ENCODE results near the gene SIX4. TPM values are rescaled to one million over a fixed set of nuclear protein-coding genes. Genes with fewer than 3 reads are reported as not detected.

Gene SIX4
- total RNA-seq, 1 donor from 2014 or later, result 0.57 TPM

GRCh38 chr14:60668431-60669112, 55.6 kb downstream of the SIX4 start:
- intact Hi-C loops (cut with micrococcal nuclease), result no loop called here

GRCh38 chr14:60665177-60665550, 59.0 kb downstream of the SIX4 start:
- peaks cover 40% of the 10 kb centered on the region for H3K27me3 Mint-ChIP-seq (ENCODE audit: insufficient read depth)
- intact Hi-C loops (cut with micrococcal nuclease), result no loop called here
- no peak overlapping the region for H3K27ac Mint-ChIP-seq
- no peaks in the 10 kb centered on the region for H3K9me3 Mint-ChIP-seq
- no peaks in the 10 kb centered on the region for H3K36me3 Mint-ChIP-seq (ENCODE audit: low read depth)
- no peak overlapping the region for H3K4me3 Mint-ChIP-seq
- H3K4me1 Mint-ChIP-seq (ENCODE audit: low read depth), result no peaks in the 10 kb centered on the region
- no peak for DNase-seq (ENCODE audit: low spot score)

More at GRCh38 chr14:60668431-60669112, 55.6 kb downstream of the SIX4 start:
- no peaks in the 10 kb centered on the region for H3K9me3 Mint-ChIP-seq
- no peaks in the 10 kb centered on the region for H3K36me3 Mint-ChIP-seq (ENCODE audit: low read depth)
- no peak overlapping the region for H3K27ac Mint-ChIP-seq
- H3K4me1 Mint-ChIP-seq (ENCODE audit: low read depth), result no peaks in the 10 kb centered on the region
- H3K4me3 Mint-ChIP-seq, result no peak overlapping the region
- no peak for DNase-seq (ENCODE audit: low spot score)
- peaks cover 26% of the 10 kb centered on the region for H3K27me3 Mint-ChIP-seq (ENCODE audit: insufficient read depth)

GRCh38 chr14:60662982-60663381, 61.2 kb downstream of the SIX4 start:
- H3K4me1 Mint-ChIP-seq (ENCODE audit: low read depth), result peaks cover 9% of the 10 kb centered on the region
- H3K4me3 Mint-ChIP-seq, result no peak overlapping the region
- DNase-seq (ENCODE audit: low spot score), result no peak
- peaks cover 55% of the 10 kb centered on the region for H3K27me3 Mint-ChIP-seq (ENCODE audit: insufficient read depth)
- intact Hi-C loops (cut with micrococcal nuclease), result no loop called here
- H3K9me3 Mint-ChIP-seq, result no peaks in the 10 kb centered on the region
- H3K36me3 Mint-ChIP-seq (ENCODE audit: low read depth), result peaks cover 2% of the 10 kb centered on the region
- no peak overlapping the region for H3K27ac Mint-ChIP-seq

GRCh38 chr14:60661721-60662120, 62.4 kb downstream of the SIX4 start:
- H3K27ac Mint-ChIP-seq, result no peak overlapping the region
- no peak overlapping the region for H3K4me3 Mint-ChIP-seq
- peaks cover 15% of the 10 kb centered on the region for H3K4me1 Mint-ChIP-seq (ENCODE audit: low read depth)
- no peak for DNase-seq (ENCODE audit: low spot score)
- no peaks in the 10 kb centered on the region for H3K9me3 Mint-ChIP-seq
- H3K36me3 Mint-ChIP-seq (ENCODE audit: low read depth), result peaks cover 2% of the 10 kb centered on the region
- peaks cover 59% of the 10 kb centered on the region for H3K27me3 Mint-ChIP-seq (ENCODE audit: insufficient read depth)
- intact Hi-C loops (cut with micrococcal nuclease), result no loop called here

Other genes with a start within 250 kb of the SIX4 start
- not detected in 2 replicates for gene C14orf39, start 238.3 kb downstream of the SIX4 start, total RNA-seq
- not detected in 2 replicates for gene SIX6, start 215.2 kb downstream of the SIX4 start, total RNA-seq
- gene SIX1, start 74.9 kb downstream of the SIX4 start, total RNA-seq, result 0.39 and 0.41 TPM in 2 replicates
- 45.1 and 51.2 TPM in 2 replicates for gene MNAT1, start 10.4 kb upstream of the SIX4 start, total RNA-seq

Data from activated T-helper 1 cell treated with anti-CD3 and anti-CD28 coated beads, Interleukin-12 subunit alpha, Interleukin-12 subunit beta, Interleukin-2, Interleukin-4 antibody, amounts not matched to agents 30 ng/mL and 10 ng/mL and 1 ng/mL, durations not matched to agents 14 hours and 24 hours and 36 hours (primary cell).